NB4 (cell line): ENCODE results near the gene BNC2.
A peak's percentile ranks its signal among the peaks of the same experiment; 100 is the strongest.

Experiments
- DNase-seq: peaks from one replicate; pipeline ENCODE4 v3.0.0; 2010; ENCODE audit warnings: low read depth
- H3K4me3 ChIP-seq: one replicate; pipeline ENCODE4 v1.5.1; 2011; ENCODE audit warnings: mild to moderate bottlenecking, low read depth, low read length, moderate library complexity
- MYC ChIP-seq: IDR thresholded peaks from 2 replicates; pipeline ENCODE4 v1.6.1; 2011; ENCODE audit warnings: low read depth, low read length
- POLR2A ChIP-seq: IDR thresholded peaks from 2 replicates; pipeline ENCODE4 v1.6.1; 2011; ENCODE audit warnings: mild to moderate bottlenecking; ENCODE audit not compliant: insufficient read length; ENCODE audit errors: extremely low read depth
- TF ChIP-seq, protein P1 (sequence below): IDR thresholded peaks from one replicate; pipeline ENCODE4 v1.5.1; 2012; ENCODE audit warnings: low read depth, low read length
- TF ChIP-seq, protein P2 (sequence below): IDR thresholded peaks from 2 replicates; pipeline ENCODE4 v1.6.1; 2011; ENCODE audit warnings: low read depth, low read length

The BNC2 gene

GRCh38 chr9:16595227-16595626 is 275.2 kb downstream of the BNC2 start:
- DNase-seq: no peak
- H3K4me3 ChIP-seq: no peak overlapping the region
- TF ChIP-seq MYC (no peak), POLR2A (no peak)
- TF ChIP-seq, protein P1, sequence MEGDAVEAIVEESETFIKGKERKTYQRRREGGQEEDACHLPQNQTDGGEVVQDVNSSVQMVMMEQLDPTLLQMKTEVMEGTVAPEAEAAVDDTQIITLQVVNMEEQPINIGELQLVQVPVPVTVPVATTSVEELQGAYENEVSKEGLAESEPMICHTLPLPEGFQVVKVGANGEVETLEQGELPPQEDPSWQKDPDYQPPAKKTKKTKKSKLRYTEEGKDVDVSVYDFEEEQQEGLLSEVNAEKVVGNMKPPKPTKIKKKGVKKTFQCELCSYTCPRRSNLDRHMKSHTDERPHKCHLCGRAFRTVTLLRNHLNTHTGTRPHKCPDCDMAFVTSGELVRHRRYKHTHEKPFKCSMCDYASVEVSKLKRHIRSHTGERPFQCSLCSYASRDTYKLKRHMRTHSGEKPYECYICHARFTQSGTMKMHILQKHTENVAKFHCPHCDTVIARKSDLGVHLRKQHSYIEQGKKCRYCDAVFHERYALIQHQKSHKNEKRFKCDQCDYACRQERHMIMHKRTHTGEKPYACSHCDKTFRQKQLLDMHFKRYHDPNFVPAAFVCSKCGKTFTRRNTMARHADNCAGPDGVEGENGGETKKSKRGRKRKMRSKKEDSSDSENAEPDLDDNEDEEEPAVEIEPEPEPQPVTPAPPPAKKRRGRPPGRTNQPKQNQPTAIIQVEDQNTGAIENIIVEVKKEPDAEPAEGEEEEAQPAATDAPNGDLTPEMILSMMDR: no peak
- TF ChIP-seq, protein P2, sequence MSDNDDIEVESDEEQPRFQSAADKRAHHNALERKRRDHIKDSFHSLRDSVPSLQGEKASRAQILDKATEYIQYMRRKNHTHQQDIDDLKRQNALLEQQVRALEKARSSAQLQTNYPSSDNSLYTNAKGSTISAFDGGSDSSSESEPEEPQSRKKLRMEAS: no peak

DNA sequence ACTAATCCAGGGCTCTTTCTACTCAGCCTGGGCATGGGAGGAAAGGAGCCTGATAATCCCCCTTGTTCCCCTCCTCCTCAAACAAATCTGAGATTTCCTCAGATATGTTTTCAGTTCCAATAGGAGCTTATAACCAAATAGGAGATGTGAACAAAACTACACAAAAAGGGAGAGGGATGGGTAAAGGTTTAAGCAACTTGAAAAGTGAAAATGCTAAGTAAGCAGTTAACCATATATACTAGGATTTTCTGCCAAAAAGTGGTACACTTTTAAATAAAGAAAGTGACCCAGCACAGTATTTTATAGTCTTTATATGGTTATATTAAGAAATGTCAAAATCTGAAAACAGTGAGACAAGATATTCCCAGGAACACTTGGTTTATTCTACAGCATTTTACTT is 275.7 kb downstream of the BNC2 start:
- H3K4me3 ChIP-seq: no peak overlapping the region
- TF ChIP-seq POLR2A: no peak
- TF ChIP-seq, protein P1: no peak
- no peak for TF ChIP-seq MYC
- TF ChIP-seq, protein P2: no peak
- no peak for DNase-seq

GRCh38 chr9:16593746-16594145 is 276.7 kb downstream of the BNC2 start:
- TF ChIP-seq, protein P1: no peak
- no peak for TF ChIP-seq POLR2A
- TF ChIP-seq, protein P2: no peak
- no peak for TF ChIP-seq MYC
- no peak for DNase-seq
- no peak overlapping the region for H3K4me3 ChIP-seq

DNA sequence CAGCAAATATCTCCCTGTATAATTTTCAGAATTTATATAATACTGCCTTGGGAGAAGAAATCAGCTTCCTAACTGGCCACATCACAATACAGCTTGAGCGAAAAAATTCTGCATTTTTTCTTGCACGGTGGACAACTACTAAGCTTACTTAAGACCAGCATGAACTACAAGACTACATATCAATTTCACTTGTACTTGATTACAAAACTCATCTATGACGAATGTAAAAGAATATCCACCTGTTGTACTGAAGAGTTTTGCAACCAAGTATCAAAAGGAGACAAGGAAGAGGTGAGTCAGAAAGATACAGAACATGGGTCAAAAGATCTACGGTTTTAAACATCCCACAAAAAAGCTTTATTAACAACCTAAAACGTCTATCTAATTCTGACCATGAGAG is 279.4 kb downstream of the BNC2 start:
- no peak overlapping the region for H3K4me3 ChIP-seq
- TF ChIP-seq, protein P1: no peak
- no peak for TF ChIP-seq MYC
- TF ChIP-seq, protein P2: no peak
- TF ChIP-seq POLR2A: no peak

DNA sequence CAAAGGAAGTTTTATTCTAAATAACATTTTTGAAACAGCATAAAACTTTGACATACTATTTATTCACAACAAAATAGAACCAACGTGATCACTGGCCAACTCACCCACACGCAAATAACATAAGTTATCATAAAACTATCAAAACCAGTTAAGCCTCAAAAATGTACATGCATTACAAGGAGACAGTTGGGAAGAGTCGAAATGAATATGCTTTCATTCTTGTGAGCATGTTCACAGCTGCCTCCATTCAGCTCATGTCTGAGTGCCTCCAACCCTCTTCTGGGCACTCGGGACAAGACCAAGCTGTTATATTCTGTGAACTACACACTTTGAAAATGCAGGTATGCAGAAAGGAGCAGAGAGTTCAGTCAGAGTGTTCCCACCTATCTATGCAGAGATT is 284.9 kb downstream of the BNC2 start:
- H3K4me3 ChIP-seq: no peak overlapping the region
- no peak for DNase-seq
- TF ChIP-seq, protein P1: no peak
- no peak for TF ChIP-seq POLR2A
- no peak for TF ChIP-seq MYC
- TF ChIP-seq, protein P2: no peak

More for the DNA sequence above, 279.4 kb downstream of the BNC2 start:
- DNase-seq: no peak

DNA sequence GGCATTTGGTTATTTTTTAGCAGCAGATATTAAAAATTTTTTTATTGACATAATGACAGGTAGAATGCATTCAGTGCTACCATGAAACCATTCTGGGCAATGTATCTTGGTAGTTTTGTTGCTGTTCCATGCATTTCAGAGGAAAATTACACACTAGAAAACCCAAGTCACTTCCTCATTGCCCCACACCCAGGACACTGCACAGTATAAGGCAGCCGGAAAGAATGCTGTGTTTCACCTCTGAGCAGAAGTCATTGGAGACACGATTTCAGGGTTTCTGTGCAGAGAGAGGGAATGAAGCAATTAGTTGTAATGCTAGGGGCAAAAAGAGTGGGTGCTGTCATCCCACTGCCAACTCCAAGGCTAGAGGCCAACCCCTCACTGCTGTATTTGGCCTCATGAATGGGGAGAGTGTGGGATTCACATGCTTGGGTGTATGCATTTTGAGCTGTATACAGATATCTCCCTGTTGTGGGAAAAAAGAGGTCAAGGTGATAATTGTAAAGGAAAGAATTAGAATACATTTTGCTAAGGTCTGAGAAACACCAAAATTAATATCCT is 290.5 kb downstream of the BNC2 start:
- H3K4me3 ChIP-seq: no peak overlapping the region
- TF ChIP-seq, protein P2: no peak
- TF ChIP-seq POLR2A (no peak), MYC (no peak)
- TF ChIP-seq, protein P1: no peak
- DNase-seq: peak; percentile 31
